ENCODE measurements around the gene CFAP97D2. TPM values are rescaled to one million over a fixed set of nuclear protein-coding genes. Genes with fewer than 3 reads are reported as not detected.

The CFAP97D2 gene
- total and polyA plus RNA-seq, 2 donors (not counting 3 experiments of a cell fraction or from before 2014, with no cell fraction given) = not detected

- peak overlapping the region; percentile 35 for H3K9ac ChIP-seq (replicated peaks; ENCODE audit: extremely low read depth, insufficient read depth, low read length)
- H3K4me1 ChIP-seq (ENCODE audit: control insufficient read depth, extremely low read depth, insufficient read depth, low read length) = peaks cover 6% of the 10 kb centered on the region
- ChIA-PET POLR2A (interaction anchor here (0.6 kb wide), 1 partner anchor 107 kb away, joined by 3 read pairs; no protein-coding TSS in a partner anchor), CTCF (interaction anchor here (1.0 to 1.9 kb wide), 2 partner anchors 23 to 276 kb away, joined by 3 to 4 read pairs; no protein-coding TSS in a partner anchor)
- TF ChIP-seq POLR2A (IDR thresholded peaks at IDR 0.05; ENCODE audit: low read depth, low read length) (no peak), FOS (IDR thresholded peaks at IDR 0.05; ENCODE audit: borderline replicate concordance, insufficient read depth, low read length) (no peak), MYC (IDR thresholded peaks at IDR 0.05; ENCODE audit: low read depth, low read length) (no peak), JUN (IDR thresholded peaks at IDR 0.05; ENCODE audit: borderline replicate concordance, insufficient read depth, insufficient read length, low read depth) (no peak), EZH2 (IDR thresholded peaks at IDR 0.05; ENCODE audit: borderline replicate concordance, low read depth, low read length, severe bottlenecking) (no peak), CTCF (IDR thresholded peaks at IDR 0.05; ENCODE audit: extremely low read depth in 1 of 2, insufficient read depth in 1 of 2, low read depth in 1 of 2, low read length in 2 of 2) (no peak), GATA2 (IDR thresholded peaks at IDR 0.05; ENCODE audit: insufficient read depth, insufficient read length, low read depth, low read length) (no peak), POLR2AphosphoS5 (IDR thresholded peaks at IDR 0.05; ENCODE audit: insufficient read depth, low read depth, low read length) (no peak), MAX (IDR thresholded peaks at IDR 0.05; ENCODE audit: insufficient read depth, insufficient read length) (no peak)
- no peak overlapping the region for H2AFZ ChIP-seq (ENCODE audit: low read depth, low read length)
- peaks cover 4 to 9% of the 10 kb centered on the region in 2 experiments for H3K27me3 ChIP-seq (ENCODE audit: control insufficient read depth in 2 of 2, insufficient read depth in 2 of 2, low read length in 2 of 2)
- H3K9me1 ChIP-seq (replicated peaks; ENCODE audit: control insufficient read depth, extremely low read depth, insufficient read depth, low read length) = no peaks in the 10 kb centered on the region
- no peaks in the 10 kb centered on the region for H4K20me1 ChIP-seq (replicated peaks; ENCODE audit: control insufficient read depth, extremely low read depth, insufficient read depth, low read length)
- H3K79me2 ChIP-seq (ENCODE audit: control insufficient read depth, insufficient read depth, low read length) = peaks cover 25% of the 10 kb centered on the region
- peak overlapping the region; percentile 89 for H3K4me2 ChIP-seq (ENCODE audit: insufficient read depth, low read length)
- H3K27ac ChIP-seq (ENCODE audit: insufficient read depth, low read depth, low read length) = no peak overlapping the region
- dilution Hi-C loops (cut with MboI; ENCODE audit: extremely low pct_ligation_motif_present, low sequenced_read_pairs) (no loop called here), intact Hi-C loops (cut with micrococcal nuclease) (no loop called here)
- H3K9me3 ChIP-seq (replicated peaks; ENCODE audit: control insufficient read depth, insufficient read depth, low read length) = no peaks in the 10 kb centered on the region
- BruUV-seq (replicated peaks) = no TSS peak
- DNase-seq (ENCODE audit: low read depth, low spot score) = no peak
- H3K36me3 ChIP-seq (ENCODE audit: control insufficient read depth in 2 of 2, extremely low read depth in 1 of 2, insufficient read depth in 2 of 2, low read length in 2 of 2) = peaks cover 14 to 15% of the 10 kb centered on the region in 2 experiments
- FAIRE-seq = no peak
- peak overlapping the region in 2 of 3 experiments; percentile 57 to 85 for H3K4me3 ChIP-seq (replicated peaks in 1 of 3; ENCODE audit: insufficient read depth in 1 of 3, low read depth in 1 of 3, low read length in 3 of 3)
These were observed 57.2 kb downstream of the CFAP97D2 start for GRCh38 chr13:114236227-114236626.

All from endothelial cell of umbilical vein (primary cell).